ENCODE data around the gene DTNB. TPM values are rescaled to one million over a fixed set of nuclear protein-coding genes. Genes with fewer than 3 reads are reported as not detected.
A peak's percentile ranks its signal among the peaks of the same experiment; 100 is the strongest.

Gene DTNB
- total RNA-seq, 2 donors from 2014 or later: 4.3 to 4.4 TPM

- no peak for DNase-seq (ENCODE audit: low spot score)
- Histone ChIP-seq H3K27me3 (no peaks in the 10 kb centered on the region), H3K4me1 (peaks cover 0 to 76% of the 10 kb centered on the region in 2 donors), H3K9me3 (no peaks in the 10 kb centered on the region), H3K36me3 (no peaks in the 10 kb centered on the region), H3K4me3 (no peak overlapping the region), H3K27ac (peak overlapping the region; percentile 85 to 93)
- TF ChIP-seq, protein P1, sequence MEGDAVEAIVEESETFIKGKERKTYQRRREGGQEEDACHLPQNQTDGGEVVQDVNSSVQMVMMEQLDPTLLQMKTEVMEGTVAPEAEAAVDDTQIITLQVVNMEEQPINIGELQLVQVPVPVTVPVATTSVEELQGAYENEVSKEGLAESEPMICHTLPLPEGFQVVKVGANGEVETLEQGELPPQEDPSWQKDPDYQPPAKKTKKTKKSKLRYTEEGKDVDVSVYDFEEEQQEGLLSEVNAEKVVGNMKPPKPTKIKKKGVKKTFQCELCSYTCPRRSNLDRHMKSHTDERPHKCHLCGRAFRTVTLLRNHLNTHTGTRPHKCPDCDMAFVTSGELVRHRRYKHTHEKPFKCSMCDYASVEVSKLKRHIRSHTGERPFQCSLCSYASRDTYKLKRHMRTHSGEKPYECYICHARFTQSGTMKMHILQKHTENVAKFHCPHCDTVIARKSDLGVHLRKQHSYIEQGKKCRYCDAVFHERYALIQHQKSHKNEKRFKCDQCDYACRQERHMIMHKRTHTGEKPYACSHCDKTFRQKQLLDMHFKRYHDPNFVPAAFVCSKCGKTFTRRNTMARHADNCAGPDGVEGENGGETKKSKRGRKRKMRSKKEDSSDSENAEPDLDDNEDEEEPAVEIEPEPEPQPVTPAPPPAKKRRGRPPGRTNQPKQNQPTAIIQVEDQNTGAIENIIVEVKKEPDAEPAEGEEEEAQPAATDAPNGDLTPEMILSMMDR (IDR thresholded peaks at IDR 0.05): no peak
Measured at GRCh38 chr2:25337891-25338290, 335.5 kb downstream of the DTNB start.

GRCh38 chr2:25337276-25337675 is 336.1 kb downstream of the DTNB start:
- Histone ChIP-seq H3K9me3 (no peaks in the 10 kb centered on the region), H3K4me3 (no peak overlapping the region), H3K27ac (no peak overlapping the region), H3K36me3 (no peaks in the 10 kb centered on the region), H3K4me1 (peaks cover 0 to 76% of the 10 kb centered on the region in 2 donors), H3K27me3 (no peaks in the 10 kb centered on the region)
- TF ChIP-seq, protein P1 (IDR thresholded peaks at IDR 0.05): no peak
- no peak for DNase-seq (ENCODE audit: low spot score)

DNA sequence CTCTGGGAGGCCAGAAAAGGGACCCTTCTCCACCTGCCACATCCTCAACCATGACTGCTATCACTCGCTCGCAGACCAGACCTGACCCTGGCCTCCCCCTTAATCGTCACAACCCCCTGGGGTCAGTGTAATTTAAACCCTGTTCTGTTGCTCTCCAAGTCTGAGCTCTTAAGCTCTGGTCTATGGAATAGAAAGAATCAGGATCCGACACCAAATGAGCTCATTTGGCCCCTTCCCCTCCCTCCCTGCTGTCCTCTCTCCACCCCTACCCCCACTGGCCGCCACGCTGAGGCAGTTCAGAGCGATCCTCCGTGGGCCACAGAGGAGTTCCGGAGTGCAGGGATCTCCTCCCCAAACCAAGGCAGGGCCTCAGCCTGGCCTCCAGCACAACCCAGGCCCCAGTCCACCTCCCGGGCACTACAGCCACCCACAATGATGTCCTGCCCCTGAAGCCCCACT is 337.0 kb downstream of the DTNB start:
- no peaks in the 10 kb centered on the region for H3K36me3 ChIP-seq
- H3K4me1 ChIP-seq: peaks cover 0 to 85% of the 10 kb centered on the region in 2 donors
- H3K27me3 ChIP-seq: no peaks in the 10 kb centered on the region
- no peak for DNase-seq (ENCODE audit: low spot score)
- no peaks in the 10 kb centered on the region for H3K9me3 ChIP-seq
- H3K27ac ChIP-seq: peak overlapping the region; percentile 49 to 53
- TF ChIP-seq, protein P1 (IDR thresholded peaks at IDR 0.05): no peak
- no peak overlapping the region for H3K4me3 ChIP-seq

- TF ChIP-seq, protein P1 (IDR thresholded peaks at IDR 0.05): no peak
- Histone ChIP-seq H3K4me1 (peaks cover 0 to 89% of the 10 kb centered on the region in 2 donors), H3K9me3 (no peaks in the 10 kb centered on the region), H3K27me3 (no peaks in the 10 kb centered on the region), H3K36me3 (no peaks in the 10 kb centered on the region), H3K4me3 (no peak overlapping the region), H3K27ac (peak overlapping the region; percentile 49 to 53)
- no peak for DNase-seq (ENCODE audit: low spot score)
Measured at GRCh38 chr2:25335971-25336370, 337.4 kb downstream of the DTNB start.

- H3K9me3 ChIP-seq: no peaks in the 10 kb centered on the region
- H3K4me1 ChIP-seq: peaks cover 0 to 92% of the 10 kb centered on the region in 2 donors
- TF ChIP-seq, protein P1 (IDR thresholded peaks at IDR 0.05): no peak
- no peak for DNase-seq (ENCODE audit: low spot score)
- no peak overlapping the region for H3K4me3 ChIP-seq
- peak overlapping the region; percentile 21 to 49 for H3K27ac ChIP-seq
- no peaks in the 10 kb centered on the region for H3K36me3 ChIP-seq
- no peaks in the 10 kb centered on the region for H3K27me3 ChIP-seq
Measured at GRCh38 chr2:25335204-25335603, 338.2 kb downstream of the DTNB start.

- Histone ChIP-seq H3K36me3 (no peaks in the 10 kb centered on the region), H3K4me3 (no peak overlapping the region), H3K27ac (peak overlapping the region; percentile 45 to 51), H3K4me1 (peaks cover 0 to 92% of the 10 kb centered on the region in 2 donors), H3K9me3 (no peaks in the 10 kb centered on the region), H3K27me3 (no peaks in the 10 kb centered on the region)
- TF ChIP-seq, protein P1 (IDR thresholded peaks at IDR 0.05): no peak
- DNase-seq (ENCODE audit: low spot score): no peak
Measured at GRCh38 chr2:25334482-25334881, 338.9 kb downstream of the DTNB start.

Data from right atrium auricular region (tissue), 2 donors.